ENCODE measurements around the gene VPS8. TPM values are rescaled to one million over a fixed set of nuclear protein-coding genes. Genes with fewer than 3 reads are reported as not detected.
"Not testable (repeated sequence)": the region's sequence is repeated elsewhere in the genome, so short reads cannot be mapped to it uniquely, and the experiment has no call there.

VPS8 gene
- total RNA-seq, 1 donor from 2014 or later = 169 TPM

GRCh38 chr3:184864000-184864399 is 52.0 kb downstream of the VPS8 start:
- no peak for DNase-seq

- DNase-seq = no peak
These were observed 56.5 kb downstream of the VPS8 start for GRCh38 chr3:184868477-184868876.

GRCh38 chr3:184872200-184872599 is 60.2 kb downstream of the VPS8 start:
- DNase-seq = no peak

GRCh38 chr3:184873141-184873540 is 61.2 kb downstream of the VPS8 start:
- DNase-seq = no peak

GRCh38 chr3:184874709-184875644 is 63.0 kb downstream of the VPS8 start:
- DNase-seq = peak; percentile 47

- no peak for DNase-seq
These were observed 68.5 kb downstream of the VPS8 start for GRCh38 chr3:184880276-184881019.

GRCh38 chr3:184884359-184885017 is 72.5 kb downstream of the VPS8 start:
- DNase-seq = no peak

- DNase-seq = no peak
These were observed 73.1 kb downstream of the VPS8 start for GRCh38 chr3:184885112-184885511.

- no peak for DNase-seq
These were observed 75.6 kb downstream of the VPS8 start for GRCh38 chr3:184887574-184887973.

GRCh38 chr3:184889312-184889904 is 77.4 kb downstream of the VPS8 start:
- DNase-seq = no peak

GRCh38 chr3:184894051-184894450 is 82.1 kb downstream of the VPS8 start:
- DNase-seq = no peak

- no peak for DNase-seq
These were observed 83.4 kb downstream of the VPS8 start for GRCh38 chr3:184895350-184895749.

GRCh38 chr3:184896336-184896735 is 84.4 kb downstream of the VPS8 start:
- no peak for DNase-seq

- no peak for DNase-seq
These were observed 88.1 kb downstream of the VPS8 start for GRCh38 chr3:184899953-184900595.

GRCh38 chr3:184907031-184907430 is 95.1 kb downstream of the VPS8 start:
- DNase-seq = not testable (repeated sequence)

- DNase-seq = peak; percentile 3
These were observed 96.0 kb downstream of the VPS8 start for GRCh38 chr3:184907681-184908649.

GRCh38 chr3:184908859-184909258 is 96.9 kb downstream of the VPS8 start:
- DNase-seq = no peak

- no peak for DNase-seq
These were observed 98.7 kb downstream of the VPS8 start for GRCh38 chr3:184910664-184911063.

GRCh38 chr3:184911570-184911969 is 99.6 kb downstream of the VPS8 start:
- DNase-seq = no peak

GRCh38 chr3:184912163-184912562 is 100.2 kb downstream of the VPS8 start:
- DNase-seq = no peak

- no peak for DNase-seq
These were observed 102.7 kb downstream of the VPS8 start for GRCh38 chr3:184914628-184915027.
